HEK293T (cell line): ENCODE data around the gene BACH2.

Source experiments
- BHLHE40 ChIP-seq: fragments of 450-650 bp; IDR thresholded peaks from 2 replicates; pipeline ENCODE4 v1.6.1; 2016; ENCODE audit warnings: mild to moderate bottlenecking, moderate library complexity, borderline replicate concordance
- CTBP1 ChIP-seq: fragments of 450-650 bp; IDR thresholded peaks from 2 replicates; pipeline ENCODE4 v1.6.1; 2016; ENCODE audit warnings: borderline replicate concordance
- FOXK2 ChIP-seq: fragments of 450-650 bp; IDR thresholded peaks from 2 replicates; pipeline ENCODE4 v1.6.1; 2016; ENCODE audit warnings: mild to moderate bottlenecking
- FOXM1 ChIP-seq: fragments of 450-650 bp; IDR thresholded peaks from 2 replicates; pipeline ENCODE4 v1.6.1; 2017; ENCODE audit warnings: mild to moderate bottlenecking, borderline replicate concordance
- HDGF ChIP-seq: fragments of 450-650 bp; IDR thresholded peaks from 2 replicates; pipeline ENCODE4 v1.6.1; 2017; ENCODE audit warnings: antibody characterized with exemption, borderline replicate concordance
- SP1 ChIP-seq: fragments of 450-650 bp; IDR thresholded peaks from 2 replicates; pipeline ENCODE4 v1.6.1; 2017
- SUZ12 ChIP-seq: fragments of 450-650 bp; IDR thresholded peaks from 2 replicates; pipeline ENCODE4 v1.6.1; 2016; ENCODE audit warnings: mild to moderate bottlenecking

DNA sequence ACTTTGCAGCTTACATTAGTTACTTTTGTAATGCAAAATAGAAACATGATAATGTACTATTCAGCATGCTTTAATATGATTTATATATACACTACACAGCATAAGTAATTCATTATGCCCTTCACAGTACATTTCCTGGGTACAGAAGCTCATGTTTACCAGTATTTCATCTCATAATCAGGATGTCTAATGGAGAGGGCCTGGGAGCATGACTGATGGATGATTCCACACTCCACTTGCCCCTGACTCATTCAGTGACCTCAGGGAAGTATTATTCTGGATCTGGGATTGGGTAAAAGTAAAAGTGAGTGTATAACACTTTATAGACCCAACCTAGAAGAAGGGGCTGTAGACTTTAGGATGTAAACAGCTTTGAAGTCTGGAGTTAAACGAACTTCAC is 31.4 kb upstream of the BACH2 start:
- TF ChIP-seq FOXK2: no peak
- no peak for TF ChIP-seq SUZ12
- no peak for TF ChIP-seq BHLHE40
- TF ChIP-seq HDGF: no peak
- TF ChIP-seq FOXM1: no peak
- no peak for TF ChIP-seq SP1
- TF ChIP-seq CTBP1: no peak
